ENCODE results near the gene GABRA4.

The GABRA4 gene

GRCh38 chr4:46977245-46977644 lies 16.1 kb downstream of the GABRA4 start:
- no peak for DNase-seq

DNA sequence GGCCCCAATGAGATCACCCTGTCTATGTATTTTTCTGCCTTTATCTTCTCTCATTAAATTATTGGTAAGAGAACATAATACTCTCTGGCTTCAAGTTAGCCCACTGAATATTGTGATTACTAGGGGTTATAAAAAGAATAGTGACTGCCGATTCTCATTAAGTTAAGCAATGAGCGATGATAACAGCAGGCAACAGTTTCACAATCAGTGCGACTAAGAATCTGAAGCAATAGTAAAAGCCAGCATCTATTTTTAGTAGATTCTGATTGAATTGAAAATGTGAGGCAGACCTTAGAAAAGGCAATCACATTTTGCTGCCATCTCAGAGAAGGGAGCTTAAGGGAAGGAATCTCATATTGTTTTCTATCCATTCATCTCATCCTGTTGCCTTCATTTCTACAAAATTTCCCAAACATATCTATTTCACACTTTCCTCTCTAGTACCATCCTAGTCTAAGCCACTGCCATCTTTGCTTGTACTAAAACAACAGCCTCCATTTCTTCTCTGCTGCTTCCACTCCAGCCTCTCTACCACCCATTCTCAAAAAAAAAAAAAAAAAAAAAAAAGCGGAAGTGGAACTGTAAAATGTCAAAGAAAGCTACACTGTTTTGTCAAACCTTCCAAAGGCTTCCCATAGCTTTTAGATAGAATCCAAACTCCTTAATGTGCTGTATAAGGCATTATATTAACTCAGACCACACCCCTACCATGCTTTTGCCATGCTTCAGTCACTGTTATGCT lies 17.4 kb downstream of the GABRA4 start:
- DNase-seq: no peak

DNA sequence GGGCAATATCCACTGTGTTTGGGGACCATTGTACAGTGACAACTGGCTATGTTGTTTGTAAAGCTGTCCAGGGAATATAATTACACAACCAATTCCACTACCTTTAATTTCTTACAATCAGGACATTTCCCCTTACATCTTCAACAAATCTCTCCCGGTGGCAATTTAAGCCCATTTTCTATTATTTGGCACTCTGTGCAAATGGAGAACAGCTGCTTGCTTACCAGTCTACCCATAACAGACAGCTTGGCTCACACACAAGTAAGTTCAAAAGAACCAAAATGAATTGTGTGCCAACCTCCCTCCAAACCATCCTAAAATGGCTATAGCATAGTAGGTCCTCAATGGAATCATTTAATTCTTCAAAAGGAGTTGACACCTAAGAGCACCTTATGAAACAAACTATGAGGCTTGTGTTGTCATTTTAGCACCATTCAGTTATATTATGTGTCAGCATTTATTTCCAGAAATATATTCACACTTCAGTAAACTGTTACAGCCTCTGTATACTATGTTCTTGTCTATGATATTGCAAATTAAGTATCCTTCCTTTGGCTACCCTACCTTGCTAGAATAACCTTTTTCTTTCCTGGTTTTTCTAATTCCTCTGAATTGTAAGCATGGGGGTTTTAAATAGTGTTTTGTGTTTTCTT lies 18.4 kb downstream of the GABRA4 start:
- DNase-seq: no peak

- DNase-seq: no peak
Observed at GRCh38 chr4:46968847-46969246, 24.5 kb downstream of the GABRA4 start.

DNA sequence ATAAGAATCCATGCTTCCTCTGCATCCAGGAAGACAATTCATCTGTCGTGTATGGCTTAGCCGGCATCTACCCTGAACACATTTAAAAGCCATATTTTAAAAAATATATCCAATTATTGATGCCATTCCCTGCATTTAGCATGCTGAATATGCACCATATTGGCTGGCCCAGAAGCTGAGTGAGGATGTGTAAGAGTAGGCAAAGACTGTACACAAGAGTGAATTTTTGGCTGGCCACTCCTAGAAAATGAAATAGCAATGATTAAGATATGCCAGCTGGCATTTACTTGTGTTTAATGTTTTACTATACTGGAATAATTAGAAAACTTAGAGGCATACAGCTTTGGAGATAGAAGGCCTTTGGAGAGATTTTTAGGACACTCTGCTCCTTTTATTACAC lies 25.8 kb downstream of the GABRA4 start:
- DNase-seq: no peak

GRCh38 chr4:46958742-46959488 lies 34.5 kb downstream of the GABRA4 start:
- DNase-seq: no peak

- no peak for DNase-seq
Observed at GRCh38 chr4:46956451-46956850, 36.9 kb downstream of the GABRA4 start.

- DNase-seq: no peak
Observed at GRCh38 chr4:46955601-46956000, 37.8 kb downstream of the GABRA4 start.

DNA sequence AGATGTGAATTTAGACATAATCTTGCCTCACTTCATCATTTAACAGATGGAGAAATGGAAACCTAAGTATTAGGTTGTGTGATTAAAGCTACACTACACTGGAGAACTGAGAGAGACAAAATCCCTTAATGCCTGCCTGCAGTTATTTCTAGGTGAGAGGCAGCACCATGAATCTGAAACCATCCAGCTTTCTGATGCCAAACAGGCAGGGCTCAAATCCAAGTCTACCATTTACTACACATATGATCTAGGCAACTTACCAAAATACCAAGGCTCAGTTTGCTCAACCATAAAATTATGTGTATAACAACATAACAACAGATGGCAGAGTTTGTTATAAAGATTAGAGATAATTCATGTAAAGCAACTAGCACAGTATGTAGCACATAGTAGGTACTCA lies 38.7 kb downstream of the GABRA4 start:
- no peak for DNase-seq

- DNase-seq: no peak
Observed at GRCh38 chr4:46953564-46953963, 39.8 kb downstream of the GABRA4 start.

DNA sequence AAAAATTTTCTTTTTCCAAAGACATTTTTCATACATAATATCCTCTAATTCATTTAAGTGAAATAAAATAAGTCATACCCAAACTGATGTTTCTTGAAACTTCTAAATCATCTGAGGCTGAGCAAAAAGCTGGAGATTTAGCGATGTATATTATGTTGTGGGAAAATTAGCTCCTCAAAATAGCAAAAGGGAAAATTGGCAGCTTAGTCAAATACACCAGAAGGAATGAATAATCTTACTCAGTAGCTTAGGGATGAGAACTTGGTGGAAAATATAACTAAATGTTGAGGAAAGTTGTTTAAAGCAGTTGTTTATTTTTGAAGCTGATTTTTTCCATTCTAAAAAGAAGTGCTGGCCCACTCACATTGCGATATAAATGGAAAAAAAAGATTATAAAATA lies 40.9 kb downstream of the GABRA4 start:
- no peak for DNase-seq

GRCh38 chr4:46950826-46951225 lies 42.6 kb downstream of the GABRA4 start:
- no peak for DNase-seq

- DNase-seq: no peak
Observed at GRCh38 chr4:46949822-46950221, 43.6 kb downstream of the GABRA4 start.

GRCh38 chr4:46947541-46947940 lies 45.8 kb downstream of the GABRA4 start:
- no peak for DNase-seq

GRCh38 chr4:46946919-46947536 lies 46.4 kb downstream of the GABRA4 start:
- no peak for DNase-seq

GRCh38 chr4:46945062-46945461 lies 48.3 kb downstream of the GABRA4 start:
- DNase-seq: no peak

GRCh38 chr4:46944345-46944744 lies 49.0 kb downstream of the GABRA4 start:
- DNase-seq: no peak

GRCh38 chr4:46937493-46937892 lies 55.9 kb downstream of the GABRA4 start:
- no peak for DNase-seq

DNA sequence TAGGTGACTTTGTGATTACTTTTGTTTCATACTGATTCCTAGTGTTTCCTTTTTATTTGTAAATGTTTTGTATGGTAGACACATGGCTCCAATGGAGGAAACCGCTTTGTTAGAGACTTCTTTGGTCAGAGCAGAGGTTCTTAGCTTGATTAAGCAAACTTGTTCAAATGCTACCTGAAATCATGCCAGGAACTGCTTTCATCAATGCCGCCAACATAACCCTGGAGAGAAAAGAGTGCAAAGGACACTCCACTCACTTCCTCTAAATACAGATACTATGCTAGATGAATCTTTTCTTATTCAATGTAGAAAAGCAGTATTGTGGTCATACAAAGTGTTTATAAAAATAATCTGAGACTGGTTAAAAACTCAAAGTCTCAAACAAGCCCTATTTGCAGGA lies 58.7 kb downstream of the GABRA4 start:
- DNase-seq: no peak

DNA sequence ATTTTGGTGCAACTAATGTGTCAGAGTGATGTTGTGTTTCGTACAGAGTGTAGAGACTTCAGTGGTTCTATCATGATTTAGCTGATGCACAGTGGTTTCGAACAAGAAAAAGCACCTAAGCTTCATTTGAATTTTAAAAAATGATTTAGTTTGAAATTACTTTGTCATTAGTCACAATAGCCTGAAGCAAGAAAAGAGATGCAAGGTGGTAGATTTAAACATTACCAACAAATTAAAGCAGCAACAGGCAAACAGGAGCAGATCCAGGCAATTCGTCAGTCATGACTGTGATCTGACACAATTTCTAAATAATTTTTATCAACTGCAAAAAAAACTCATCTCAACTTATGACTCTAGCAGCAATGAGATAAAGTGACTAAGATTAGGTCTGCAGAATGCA lies 59.7 kb downstream of the GABRA4 start:
- DNase-seq: no peak

DNA sequence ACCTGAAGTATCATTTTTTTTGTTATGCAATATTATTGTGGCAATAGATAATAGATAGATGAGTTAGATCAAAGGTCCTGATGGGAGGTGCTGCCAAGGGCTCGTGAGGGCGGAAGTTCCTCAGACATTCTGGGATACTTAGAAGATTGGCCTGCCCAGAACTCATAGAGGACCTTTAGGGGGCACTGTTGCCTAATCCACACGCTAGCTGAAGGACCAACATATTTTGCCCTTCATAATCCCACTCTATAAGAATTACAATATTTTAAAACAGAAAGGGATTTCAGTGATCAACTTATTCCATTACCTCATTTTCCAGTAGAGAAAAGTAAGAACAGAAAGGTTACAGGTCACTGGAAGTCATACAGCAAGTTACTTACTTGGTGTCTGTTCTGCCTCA lies 61.4 kb downstream of the GABRA4 start:
- DNase-seq: no peak

- DNase-seq: no peak
Observed at GRCh38 chr4:46930891-46931290, 62.5 kb downstream of the GABRA4 start.

DNA sequence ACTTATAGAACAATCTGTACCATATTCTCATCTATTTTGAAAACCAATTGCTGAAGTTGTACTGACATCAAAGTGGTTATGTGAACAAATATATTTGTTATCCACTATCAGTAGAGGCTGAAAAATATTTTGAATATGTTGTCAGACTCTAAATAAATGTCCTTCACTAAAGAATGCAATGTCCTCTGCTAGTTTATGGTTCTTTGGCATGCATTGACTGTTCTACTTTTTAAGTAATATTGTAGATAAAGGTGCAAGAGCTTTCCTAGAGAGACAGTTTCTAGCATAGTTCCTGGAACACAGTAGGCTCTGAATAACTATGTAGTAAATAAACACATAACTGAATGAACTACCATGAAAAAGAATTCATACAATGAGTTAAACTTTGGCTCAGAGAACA lies 66.2 kb downstream of the GABRA4 start:
- no peak for DNase-seq
